HCT116 (cell line): Measurements from ENCODE around the gene CCDC159. TPM values are rescaled to one million over a fixed set of nuclear protein-coding genes. Genes with fewer than 3 reads are reported as not detected.

Experiments
- ATAC-seq: fragments of 200-7000 bp; cut with Tn5 transposase; 2 replicates; pipeline ENCODE4 v1.9.1; 2020; ENCODE audit warnings: mild to moderate bottlenecking, moderate library complexity
- Bru-seq: library from RNA; stranded (reverse); fragments of 400-500 nt; gene quantifications from one replicate; lab custom pipeline; 2021; lab: Mats Ljungman, UMichigan
- BruChase-seq, 2 experiments: library from RNA; stranded (reverse); fragments of 400-500 nt; gene quantifications; one replicate each; lab custom pipeline; 2021; lab: Mats Ljungman, UMichigan
- BruUV-seq: library from RNA; stranded (reverse); fragments of 400-500 nt; replicated peaks from 2 replicates; lab custom pipeline; 2021; lab: Mats Ljungman, UMichigan
- CTCF ChIA-PET: fragments of 300-600 bp; sonication (Branson Sonifier 250); formaldehyde crosslinking; loops from one replicate; lab custom pipeline; 2021; ENCODE audit warnings: antibody characterized with exemption; lab: Charles Lee
- POLR2A ChIA-PET: fragments of 300-600, 350-600 bp; sonication (Branson Sonifier 250); formaldehyde crosslinking; loops from one replicate; lab custom pipeline; 2021; ENCODE audit warnings: antibody characterized with exemption; lab: Charles Lee
- RAD21 ChIA-PET, 2 experiments: fragments of 300-600 bp; sonication (Branson Sonifier 250); formaldehyde crosslinking; loops; one replicate each; lab custom pipeline; 2023; ENCODE audit warnings: low total read pairs in 2 of 2; ENCODE audit not compliant: uncharacterized antibody in 2 of 2, unreplicated experiment in 2 of 2, low non-redundant PET in 1 of 2; lab: Charles Lee
- DNase-seq: peaks from one replicate; pipeline ENCODE4 v3.0.0-alpha.2; 2010; ENCODE audit warnings: low read depth, low spot score
- H2AFZ ChIP-seq: fragments of 200-600 bp; shearing (Covaris generic), sonication (generic); 2 replicates; pipeline ENCODE4 v1.6.1; 2017; ENCODE audit warnings: low read depth, mixed run types, mixed read lengths, antibody characterized with exemption, low read length; ENCODE audit not compliant: poor library complexity, severe bottlenecking
- H3K27ac ChIP-seq: 2 replicates; pipeline ENCODE4 v1.5.1; 2012; ENCODE audit warnings: low read depth, low read length
- H3K27me3 ChIP-seq: fragments of 200-600 bp; sonication (generic); 2 replicates; pipeline ENCODE4 v1.6.1; 2016; ENCODE audit warnings: mixed run types, low read length, mixed read lengths; ENCODE audit not compliant: insufficient read depth
- H3K36me3 ChIP-seq, 2 experiments: fragments of 200-500 bp in 1 of 2; fragments of 200-600 bp in 1 of 2; sonication (Bioruptor generic) in 1 of 2; sonication (generic) in 1 of 2; 2 replicates each; pipeline versions ENCODE4 v1.5.1 to v1.6.1; 2014 to 2016; ENCODE audit warnings: low read length in 2 of 2, inconsistent platforms in 1 of 2, mixed read lengths in 1 of 2, mixed run types in 1 of 2; ENCODE audit not compliant: insufficient read depth in 2 of 2, control insufficient read depth in 1 of 2
- H3K4me1 ChIP-seq, 2 experiments: fragments of 200-600 bp in 1 of 2; sonication (generic) in 1 of 2; 2 replicates each; pipeline versions ENCODE4 v1.5.1 to v1.6.1; 2012 to 2017; ENCODE audit warnings: low read length in 2 of 2, inconsistent platforms in 1 of 2, mild to moderate bottlenecking in 1 of 2, mixed read lengths in 1 of 2, mixed run types in 1 of 2, moderate library complexity in 1 of 2; ENCODE audit not compliant: insufficient read depth in 2 of 2, control insufficient read depth in 1 of 2
- H3K4me2 ChIP-seq: fragments of 200-600 bp; sonication (generic); 2 replicates; pipeline ENCODE4 v1.6.1; 2017; ENCODE audit warnings: mixed run types, low read length, mixed read lengths
- H3K4me3 ChIP-seq, 2 experiments: fragments of 200-600 bp in 1 of 2; sonication (generic) in 1 of 2; replicated peaks in 1 of 2; 2 replicates each; pipeline ENCODE4 v1.5.1; 2011 to 2016; ENCODE audit warnings: low read length in 2 of 2, control low read depth in 1 of 2, low read depth in 1 of 2, mild to moderate bottlenecking in 1 of 2, mixed read lengths in 1 of 2, mixed run types in 1 of 2
- H3K79me2 ChIP-seq: fragments of 200-600 bp; sonication (generic); 2 replicates; pipeline ENCODE4 v1.6.1; 2017; ENCODE audit warnings: mild to moderate bottlenecking, mixed run types, low read length, moderate library complexity, mixed read lengths; ENCODE audit not compliant: insufficient read depth
- H3K9ac ChIP-seq: fragments of 200-600 bp; sonication (generic); 2 replicates; pipeline ENCODE4 v1.6.1; 2016; ENCODE audit warnings: low read length, mixed read lengths
- H3K9me2 ChIP-seq: fragments of 200-600 bp; sonication (generic), shearing (Covaris generic); 2 replicates; pipeline ENCODE4 v1.6.1; 2017; ENCODE audit warnings: mixed run types, mild to moderate bottlenecking, moderate library complexity; ENCODE audit not compliant: insufficient read depth
- H3K9me3 ChIP-seq, 2 experiments: fragments of 200-500 bp in 1 of 2; fragments of 200-600 bp in 1 of 2; sonication (Bioruptor generic) in 1 of 2; sonication (generic) in 1 of 2; 2 replicates each; pipeline ENCODE4 v1.6.1; 2014 to 2017; ENCODE audit warnings: low read length in 2 of 2, mixed read lengths in 2 of 2, inconsistent platforms in 1 of 2, low read depth in 1 of 2, mild to moderate bottlenecking in 1 of 2, mixed run types in 1 of 2, moderate library complexity in 1 of 2; ENCODE audit not compliant: control insufficient read depth in 1 of 2, insufficient read depth in 1 of 2
- H4K20me1 ChIP-seq: fragments of 200-600 bp; sonication (generic), shearing (Covaris generic); 2 replicates; pipeline ENCODE4 v1.6.1; 2017; ENCODE audit warnings: mixed run types, mild to moderate bottlenecking, moderate library complexity; ENCODE audit not compliant: insufficient read depth
- CBX3 ChIP-seq: IDR thresholded peaks from 2 replicates; pipeline ENCODE4 v1.6.1; 2012; ENCODE audit warnings: low read depth
- CEBPB ChIP-seq: IDR thresholded peaks from 2 replicates; pipeline ENCODE4 v1.6.1; 2012; ENCODE audit warnings: low read depth
- CTCF ChIP-seq, 3 experiments: fragments of 200-600 bp in 1 of 3; sonication (generic) in 1 of 3; IDR thresholded peaks in 2 of 3; conservative IDR thresholded peaks in 1 of 3; 2 replicates each; pipeline ENCODE4 v1.5.1; 2012 to 2017; ENCODE audit warnings: low read depth in 2 of 3, low read length in 2 of 3, antibody characterized with exemption in 1 of 3, borderline replicate concordance in 1 of 3, control low read depth in 1 of 3, mild to moderate bottlenecking in 1 of 3, mixed read lengths in 1 of 3, mixed run types in 1 of 3, moderate library complexity in 1 of 3; ENCODE audit not compliant: insufficient read depth in 1 of 3
- EGR1 ChIP-seq: IDR thresholded peaks from 2 replicates; pipeline ENCODE4 v1.6.1; 2012; ENCODE audit warnings: low read depth
- EZH2phosphoT487 ChIP-seq: fragments of 200-600 bp; IDR thresholded peaks from 2 replicates; pipeline ENCODE4 v1.6.1; 2018; ENCODE audit warnings: antibody characterized with exemption, borderline replicate concordance
- FOSL1 ChIP-seq: IDR thresholded peaks from 2 replicates; pipeline ENCODE4 v1.6.1; 2012; ENCODE audit warnings: low read depth
- JUND ChIP-seq: IDR thresholded peaks from 2 replicates; pipeline ENCODE4 v1.6.1; 2012
- MAX ChIP-seq: IDR thresholded peaks from 2 replicates; pipeline ENCODE4 v1.6.1; 2012
- POLR2A ChIP-seq: IDR thresholded peaks from 2 replicates; pipeline ENCODE4 v1.7.0; 2011; ENCODE audit warnings: borderline replicate concordance; ENCODE audit not compliant: insufficient read depth, insufficient read length; ENCODE audit errors: extremely low read depth
- POLR2AphosphoS5 ChIP-seq: IDR thresholded peaks from 2 replicates; pipeline ENCODE4 v1.6.1; 2011; ENCODE audit warnings: mild to moderate bottlenecking, low read depth, low read length, moderate library complexity
- SIN3A ChIP-seq: IDR thresholded peaks from 2 replicates; pipeline ENCODE4 v1.6.1; 2012; ENCODE audit warnings: low read depth
- SP1 ChIP-seq: IDR thresholded peaks from 2 replicates; pipeline ENCODE4 v1.6.1; 2012; ENCODE audit warnings: low read depth
- SRF ChIP-seq: IDR thresholded peaks from 2 replicates; pipeline ENCODE4 v1.6.1; 2012; ENCODE audit warnings: low read depth
- TCF7L2 ChIP-seq: IDR thresholded peaks from 2 replicates; pipeline ENCODE4 v1.7.0; 2011; ENCODE audit warnings: borderline replicate concordance, inconsistent platforms; ENCODE audit not compliant: insufficient read depth, insufficient read length; ENCODE audit errors: extremely low read depth
- YY1 ChIP-seq: IDR thresholded peaks from 2 replicates; pipeline ENCODE4 v1.6.1; 2011; ENCODE audit warnings: low read length, low read depth, moderate library complexity, mild to moderate bottlenecking; ENCODE audit not compliant: insufficient replicate concordance; ENCODE audit errors: extremely low read depth
- ZBTB33 ChIP-seq: IDR thresholded peaks from 2 replicates; pipeline ENCODE4 v1.6.1; 2011; ENCODE audit warnings: mild to moderate bottlenecking, low read length, moderate library complexity; ENCODE audit not compliant: insufficient replicate concordance; ENCODE audit errors: extremely low read depth
- ZFX ChIP-seq: fragments of 450-650 bp; IDR thresholded peaks from 2 replicates; pipeline ENCODE4 v1.6.1; 2017
- intact Hi-C: fragments of 100-400 bp; cut with micrococcal nuclease; formaldehyde crosslinking; loops from 2 replicates; pipeline ENCODE4 v1.10.0; 2022
- long read RNA-seq: library from polyadenylated mRNA; unstranded; transcript quantifications from one replicate; pipeline ENCODE4 v2.0.0, GENCODE V29; 2021; ENCODE audit not compliant: unreplicated experiment
- polyA plus RNA-seq: library from polyadenylated mRNA; unstranded; fragments of >200 nt; gene quantifications from 2 replicates; pipeline ENCODE4 v1.2.1, GENCODE V29; 2012; ENCODE audit warnings: missing spikeins
- total RNA-seq: library from RNA; stranded (reverse); gene quantifications from one replicate; pipeline ENCODE4 v1.2.1, GENCODE V29; 2021; ENCODE audit not compliant: unreplicated experiment

CCDC159 gene
- total RNA-seq (7.7 TPM), Bru-seq, nascent RNA (percentile 35 among the genes with signal in this experiment), BruChase-seq, experiment 1, labeled RNA remaining after a 6-hour chase (percentile 29 among the genes with signal in this experiment), BruChase-seq, experiment 2, labeled RNA remaining after a 2-hour chase (percentile 35 among the genes with signal in this experiment)
- 7.1 and 9.6 TPM in 2 replicates for polyA plus RNA-seq
- long read RNA-seq, partial matches to known transcripts, result 0 of 3 reads
- long read RNA-seq, other reads (novel, unspliced or antisense), result 3 of 3 reads

GRCh38 chr19:11346104-11346940 is at the start of gene CCDC159, which contains the start of gene TMEM205:
TSS of gene CCDC159 (plus strand) at chr19:11346519. CDS start at chr19:11346607, 88 bp downstream.
TSS of gene TMEM205 (minus strand) at chr19:11346268. CDS start at chr19:11345619, 649 bp downstream.
- H3K9me3 ChIP-seq, result peaks cover 3 to 13% of the 10 kb centered on the region in 2 experiments; a peak in 2 of 4 replicates
- H4K20me1 ChIP-seq, result no peaks in the 10 kb centered on the region
- H3K4me1 ChIP-seq, result peaks cover 25 to 51% of the 10 kb centered on the region in 2 experiments
- DNase-seq (peak; percentile 100), ATAC-seq (peak; percentile 91)
- 0 out of 2 replicates have a peak, but pooled peaks cover 9% of the 10 kb centered on the region for H3K79me2 ChIP-seq
- CTCF ChIA-PET, result interaction anchor here (1.1 to 2.4 kb wide), 4 partner anchors 28 to 52 kb away, joined by 5 to 8 read pairs (median 7); partner anchors contain the start of genes EPOR and SWSAP1
- RAD21 ChIA-PET, result interaction anchor here in 1 of 2 experiments (0.5 to 0.6 kb wide), 2 partner anchors 9 to 73 kb away, joined by 3 to 12 read pairs; partner anchors contain the start of gene RGL3
- H2AFZ ChIP-seq, result no peak within 1 kb of the TSS
- H3K9ac ChIP-seq, result peak within 1 kb of the TSS; percentile 90
- peaks cover 0 to 5% of the 10 kb centered on the region in 2 experiments; a peak in 2 of 4 replicates for H3K36me3 ChIP-seq
- H3K9me2 ChIP-seq, result no peaks in the 10 kb centered on the region
- H3K27ac ChIP-seq, result peak within 1 kb of the TSS; percentile 67
- H3K27me3 ChIP-seq, result no peaks in the 10 kb centered on the region
- POLR2A ChIA-PET, result interaction anchor here (0.6 to 3.0 kb wide), 6 partner anchors 29 to 72 kb away, joined by 3 to 16 read pairs (median 5); partner anchors contain the start of genes EPOR, RGL3 and SWSAP1
- intact Hi-C loops, result no loop called here
- TF ChIP-seq POLR2AphosphoS5, result peak; percentile 93
- TF ChIP-seq TCF7L2, result no peak
- TF ChIP-seq SRF, result no peak
- TF ChIP-seq SP1, result peak; percentile 93
- TF ChIP-seq EZH2phosphoT487, result no peak
- TF ChIP-seq YY1, result peak; percentile 82
- no peak for TF ChIP-seq ZFX
- no peak for TF ChIP-seq CTCF (IDR thresholded peaks at IDR 0.05 in 2 of 3, conservative IDR thresholded peaks at IDR 0.05 in 1 of 3; ENCODE audit: borderline replicate concordance in 1 of 3, insufficient read depth in 1 of 3, low read depth in 2 of 3, low read length in 2 of 3)
- peak; percentile 98 for TF ChIP-seq CEBPB
- TF ChIP-seq EGR1, result peak; percentile 46; the same call in 1 of the 2 replicates
- peak; percentile 43 for TF ChIP-seq POLR2A
- TF ChIP-seq JUND, result no peak; the same call in 1 of the 2 replicates
- peak; percentile 75 for TF ChIP-seq ZBTB33
- peak; percentile 97 for TF ChIP-seq MAX
- 0 out of 2 replicates have a peak, but pooled peaks have one; percentile 41 for TF ChIP-seq CBX3
- no peak; the same call in none of the 2 replicates for TF ChIP-seq FOSL1
- peak; percentile 51 for TF ChIP-seq SIN3A
- H3K4me3 ChIP-seq, result peak within 1 kb of the TSS; percentile 86 to 88
- BruUV-seq, result TSS peak; percentile 96
- H3K4me2 ChIP-seq, result peak within 1 kb of the TSS; percentile 94
